AG04450 (cell line): Measurements from ENCODE around the gene PLCXD1. TPM values are rescaled to one million over a fixed set of nuclear protein-coding genes. Genes with fewer than 3 reads are reported as not detected.

Experiments used
- CTCF ChIA-PET: fragments of 300-600, 350-600 bp; formaldehyde crosslinking; extraction: SDS; loops from one replicate; lab custom pipeline; 2022; ENCODE audit warnings: antibody characterized with exemption, inconsistent platforms; lab: Charles Lee
- POLR2A ChIA-PET: fragments of 350-600 bp; formaldehyde crosslinking; extraction: SDS; loops from one replicate; lab custom pipeline; 2021; ENCODE audit warnings: antibody characterized with exemption, inconsistent platforms; lab: Yijun Ruan, JAX
- DNase-seq: peaks from one replicate; pipeline ENCODE4 v3.0.0-alpha.2; 2011; ENCODE audit warnings: low read depth, low spot score
- H3K27ac ChIP-seq: one replicate; pipeline ENCODE4 v1.5.1; 2012; ENCODE audit warnings: low read depth, low read length, control low read depth
- H3K27me3 ChIP-seq: one replicate; pipeline ENCODE4 v1.6.0; 2012; ENCODE audit warnings: low read length; ENCODE audit not compliant: control insufficient read depth, insufficient read depth
- H3K4me3 ChIP-seq: 2 replicates; pipeline ENCODE4 v1.5.1; 2011; ENCODE audit warnings: mild to moderate bottlenecking, low read depth, low read length, control low read depth
- H3K9me3 ChIP-seq: 2 replicates; pipeline ENCODE4 v1.5.1; 2012; ENCODE audit warnings: low read length; ENCODE audit not compliant: control insufficient read depth, insufficient read depth
- polyA plus RNA-seq: library from polyadenylated mRNA; depleted of rRNA; stranded (reverse); fragments of >200 nt; gene quantifications from 2 replicates; pipeline ENCODE4 v1.2.3, GENCODE V29; 2011
- TF ChIP-seq, protein P1 (sequence below): IDR thresholded peaks from 2 replicates; pipeline ENCODE4 v1.5.1; 2011; ENCODE audit warnings: low read depth, low read length, control low read depth, inconsistent platforms

Gene PLCXD1
- polyA plus RNA-seq, 1 experiment, result 9.0 TPM

- DNase-seq, result no peak
- Histone ChIP-seq H3K4me3 (no peak overlapping the region), H3K9me3 (peaks cover 9% of the 10 kb centered on the region; the same call in 1 of the 2 replicates), H3K27me3 (no peaks in the 10 kb centered on the region), H3K27ac (no peak overlapping the region)
- ChIA-PET POLR2A (no interaction called here), CTCF (no interaction called here)
- TF ChIP-seq, protein P1, sequence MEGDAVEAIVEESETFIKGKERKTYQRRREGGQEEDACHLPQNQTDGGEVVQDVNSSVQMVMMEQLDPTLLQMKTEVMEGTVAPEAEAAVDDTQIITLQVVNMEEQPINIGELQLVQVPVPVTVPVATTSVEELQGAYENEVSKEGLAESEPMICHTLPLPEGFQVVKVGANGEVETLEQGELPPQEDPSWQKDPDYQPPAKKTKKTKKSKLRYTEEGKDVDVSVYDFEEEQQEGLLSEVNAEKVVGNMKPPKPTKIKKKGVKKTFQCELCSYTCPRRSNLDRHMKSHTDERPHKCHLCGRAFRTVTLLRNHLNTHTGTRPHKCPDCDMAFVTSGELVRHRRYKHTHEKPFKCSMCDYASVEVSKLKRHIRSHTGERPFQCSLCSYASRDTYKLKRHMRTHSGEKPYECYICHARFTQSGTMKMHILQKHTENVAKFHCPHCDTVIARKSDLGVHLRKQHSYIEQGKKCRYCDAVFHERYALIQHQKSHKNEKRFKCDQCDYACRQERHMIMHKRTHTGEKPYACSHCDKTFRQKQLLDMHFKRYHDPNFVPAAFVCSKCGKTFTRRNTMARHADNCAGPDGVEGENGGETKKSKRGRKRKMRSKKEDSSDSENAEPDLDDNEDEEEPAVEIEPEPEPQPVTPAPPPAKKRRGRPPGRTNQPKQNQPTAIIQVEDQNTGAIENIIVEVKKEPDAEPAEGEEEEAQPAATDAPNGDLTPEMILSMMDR, result no peak
These were observed 6.5 kb downstream of the PLCXD1 start for GRCh38 chrX:287670-288069.

- no peak for DNase-seq
- CTCF ChIA-PET, result no interaction called here
- no peak overlapping the region for H3K27ac ChIP-seq
- H3K4me3 ChIP-seq, result no peak overlapping the region
- H3K27me3 ChIP-seq, result no peaks in the 10 kb centered on the region
- H3K9me3 ChIP-seq, result peaks cover 18% of the 10 kb centered on the region
- POLR2A ChIA-PET, result no interaction called here
- TF ChIP-seq, protein P1, result no peak
These were observed 7.4 kb downstream of the PLCXD1 start for GRCh38 chrX:288561-288991.

DNA sequence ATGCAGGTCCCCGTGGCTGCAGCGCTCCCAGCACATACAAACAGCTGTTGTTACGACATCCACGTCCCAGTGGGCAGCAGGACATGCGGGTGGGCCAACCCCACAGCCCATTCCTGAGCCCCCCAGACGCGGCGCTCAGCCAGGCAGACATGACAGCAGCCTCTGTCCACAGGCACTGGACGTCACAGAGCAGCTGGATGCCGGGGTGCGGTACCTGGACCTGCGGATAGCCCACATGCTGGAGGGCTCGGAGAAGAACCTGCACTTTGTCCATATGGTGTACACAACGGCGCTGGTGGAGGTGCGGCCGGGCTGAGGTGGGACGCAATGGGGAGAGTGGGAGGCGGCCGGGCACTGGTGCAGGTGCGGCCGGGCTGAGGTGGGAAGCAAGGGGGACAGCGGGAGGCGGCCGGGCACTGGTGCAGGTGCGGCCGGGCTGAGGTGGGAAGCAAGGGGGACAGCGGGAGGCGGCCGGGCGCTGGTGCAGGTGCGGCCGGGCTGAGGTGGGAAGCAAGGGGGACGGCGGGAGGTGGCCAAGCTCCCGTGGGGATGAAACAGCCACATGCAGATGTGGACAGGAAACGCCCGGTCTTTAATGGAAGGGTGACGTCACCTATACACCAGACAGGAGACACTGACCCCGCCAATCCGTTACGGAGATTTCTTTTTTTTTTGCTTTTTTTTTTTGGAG, 9.4 kb downstream of the PLCXD1 start:
- no peaks in the 10 kb centered on the region for H3K27me3 ChIP-seq
- H3K4me3 ChIP-seq, result no peak overlapping the region
- peaks cover 21% of the 10 kb centered on the region for H3K9me3 ChIP-seq
- no peak overlapping the region for H3K27ac ChIP-seq
- POLR2A ChIA-PET, result no interaction called here
- DNase-seq, result no peak
- CTCF ChIA-PET, result no interaction called here
- TF ChIP-seq, protein P1, result no peak

- Histone ChIP-seq H3K9me3 (peaks cover 25% of the 10 kb centered on the region), H3K27ac (no peak overlapping the region), H3K4me3 (no peak overlapping the region), H3K27me3 (no peaks in the 10 kb centered on the region)
- no peak for DNase-seq
- ChIA-PET CTCF (no interaction called here), POLR2A (no interaction called here)
- TF ChIP-seq, protein P1, result no peak
These were observed 10.3 kb downstream of the PLCXD1 start for GRCh38 chrX:291411-291901.

DNA sequence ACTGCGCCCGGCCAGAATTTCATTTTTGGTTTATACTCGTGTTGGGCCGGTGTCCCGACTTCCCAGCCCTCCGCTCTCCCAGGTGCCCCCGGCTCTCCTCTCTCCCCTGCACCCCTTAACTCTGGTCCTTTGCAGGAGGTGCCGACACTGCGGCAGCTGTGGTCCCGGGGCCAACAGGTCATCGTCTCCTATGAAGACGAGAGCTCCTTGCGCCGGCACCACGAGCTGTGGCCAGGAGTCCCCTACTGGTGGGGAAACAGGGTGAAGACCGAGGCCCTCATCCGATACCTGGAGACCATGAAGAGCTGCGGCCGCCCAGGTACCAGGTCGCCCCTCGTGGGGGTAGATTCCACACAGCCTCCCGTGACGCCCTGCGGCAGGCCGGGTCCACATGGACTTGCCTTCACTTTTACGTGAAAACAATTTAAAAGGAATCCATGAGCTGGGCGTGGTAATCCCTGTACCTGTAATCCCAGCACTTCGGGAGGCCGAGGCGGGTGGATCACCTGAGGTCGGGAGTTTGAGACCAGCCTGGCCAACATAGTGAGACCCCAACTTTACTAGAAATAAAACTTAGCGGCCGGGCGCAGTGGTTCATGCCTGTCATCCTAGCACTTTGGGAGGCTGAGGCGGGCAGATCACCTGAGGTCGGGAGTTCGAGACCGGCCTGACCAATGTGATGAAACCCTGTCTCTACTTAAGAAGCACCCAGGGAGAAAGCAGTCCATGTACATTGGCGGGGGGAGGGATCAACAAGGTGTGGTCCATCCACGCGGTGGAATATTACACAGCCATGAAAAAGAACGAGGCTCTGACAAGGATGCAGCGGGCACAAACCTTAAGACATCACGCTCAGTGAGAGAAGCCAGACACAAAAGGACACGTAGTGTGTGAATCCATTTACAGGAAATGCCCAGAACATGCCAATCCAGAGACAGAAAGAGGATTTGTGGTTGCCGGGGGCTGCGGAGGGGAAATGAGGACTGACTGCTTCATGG, 12.0 kb downstream of the PLCXD1 start:
- ChIA-PET CTCF (no interaction called here), POLR2A (no interaction called here)
- TF ChIP-seq, protein P1, result no peak

More for the DNA sequence above, 12.0 kb downstream of the PLCXD1 start:
- H3K9me3 ChIP-seq, result peaks cover 27% of the 10 kb centered on the region
- H3K27ac ChIP-seq, result no peak overlapping the region
- no peak for DNase-seq
- no peak overlapping the region for H3K4me3 ChIP-seq
- no peaks in the 10 kb centered on the region for H3K27me3 ChIP-seq
